Heart left ventricle (tissue), 16 donors: ENCODE results near the gene TMTC2. TPM values are rescaled to one million over a fixed set of nuclear protein-coding genes. Genes with fewer than 3 reads are reported as not detected.
A peak's percentile ranks its signal among the peaks of the same experiment; 100 is the strongest.

ENCODE experiments used
- ATAC-seq, 4 donors: fragments of 200-7000 bp; cut with Tn5 transposase; one replicate each; pipeline ENCODE4 v1.9.1; 2020 to 2022; ENCODE audit warnings: moderate library complexity in 4 of 4, mild to moderate bottlenecking in 3 of 4, moderate number of reproducible peaks in 1 of 4
- DNase-seq, 5 donors: peaks; one replicate each; pipeline ENCODE4 v3.0.0-alpha.2; 2020
- H3K27ac ChIP-seq, 12 donors: fragments of 200-600 bp; sonication (generic) in 4 of 12; one replicate each; pipeline versions ENCODE4 v1.5.0 to v1.8.0; 2016 to 2022; ENCODE audit warnings: mild to moderate bottlenecking in 2 of 12
- H3K27me3 ChIP-seq, 9 donors: fragments of 200-600 bp; sonication (generic) in 2 of 9; one replicate each; pipeline versions ENCODE4 v1.5.1 to v1.8.0; 2016 to 2022; ENCODE audit warnings: mild to moderate bottlenecking in 3 of 9
- H3K36me3 ChIP-seq, 9 donors: fragments of 200-600 bp; sonication (generic) in 2 of 9; one replicate each; pipeline versions ENCODE4 v1.5.0 to v1.8.0; 2018 to 2022; ENCODE audit warnings: mild to moderate bottlenecking in 2 of 9
- H3K4me1 ChIP-seq, 12 donors: fragments of 200-600 bp; sonication (generic) in 4 of 12; one replicate each; pipeline versions ENCODE4 v1.5.0 to v1.8.0; 2016 to 2022; ENCODE audit warnings: mild to moderate bottlenecking in 3 of 12
- H3K4me3 ChIP-seq, 12 donors: fragments of 200-600 bp; sonication (generic) in 4 of 12; one replicate each; pipeline versions ENCODE4 v1.5.0 to v1.8.0; 2017 to 2022; ENCODE audit warnings: mild to moderate bottlenecking in 9 of 12, moderate library complexity in 4 of 12
- H3K9me3 ChIP-seq, 12 donors: fragments of 200-600 bp; sonication (generic) in 4 of 12; one replicate each; pipeline versions ENCODE4 v1.5.0 to v1.8.0; 2016 to 2022; ENCODE audit warnings: mild to moderate bottlenecking in 1 of 12
- POLR2A ChIP-seq, 2 donors: fragments of 450-650 bp; IDR thresholded peaks; one replicate each; pipeline ENCODE4 v1.6.1; 2017; ENCODE audit warnings: antibody characterized with exemption in 2 of 2, mild to moderate bottlenecking in 2 of 2, moderate library complexity in 2 of 2
- WGBS, 4 donors: extraction: QIAGEN DNeasy Blood & Tissue Kit in 2 of 4; methylation state at CpG; one replicate each; pipeline versions ENCODE4 v1.1.5 to v1.1.7; 2013 to 2018; 5-methylcytosine and 5-hydroxymethylcytosine counted together
- intact Hi-C, 10 donors: fragments of 100-400 bp; cut with DNase I; formaldehyde crosslinking; loops; one replicate each; pipeline versions ENCODE4 v1.11.1 to v1.14.2; 2022
- polyA plus RNA-seq, 2 donors: library from polyadenylated mRNA; stranded (reverse); fragments of 200-250 nt; gene quantifications; one replicate each; pipeline ENCODE4 v1.2.3, GENCODE V29; 2013
- total RNA-seq, 9 donors: library from RNA; depleted of rRNA in 2 of 9; stranded (reverse); fragments of >200 nt in 2 of 9; fragmentation: NEBNext Ultra II Directional in 3 of 9; extraction: Animal tissue kit (Norgen Biotek cat#: 25700) in 3 of 9; gene quantifications; one replicate each; pipeline versions ENCODE4 v1.1.0 to v1.2.4, GENCODE V29; 2016 to 2023
- TF ChIP-seq, protein P1 (sequence below), 12 donors: fragments of 200-600 bp; sonication (generic) in 4 of 12; IDR thresholded peaks; one replicate each; pipeline versions ENCODE4 v1.5.0 to v1.8.0; 2018 to 2022; ENCODE audit warnings: antibody characterized with exemption in 12 of 12, mild to moderate bottlenecking in 5 of 12
- donor health status: ischemic (EF 13 %, LVEDD 7.1; RV severe dilation, severe dysfunction).
- donor health status: healthy with polysubstance abuse.
- donor health status: DM: no; HTN: yes; CAD: no.
- donor health status: DM: no; HTN: no; CAD: no.
- donor health status: ischemic (EF 25% LVEDD 6.9; RV normal size, moderate dysfunction).
- donor health status: ischemic (EF 25% LVEDD 5.7; RV mildly dilated, moderate dysfunction).
- donor health status: healthy.
- donor health status: DM: yes; HTN: yes; CAD: no.
- donor health status: ischemic (EF 35%, LVEDD 5.7; RV mildly dilated, moderate dysfunction).
- donor health status: nonischemic (EF 11% LVEDD 7.7; RV severe dilation, severe dysfunction).
- donor health status: DM: yes; HTN: yes; CAD: no.
- donor health status: PGD.
- donor health status: ischemic (EF 29% LVEDD 5.4; RV normal size, mild dysfunction).
- donor health status: nonischemic (EF 23%, LVEDD 6.1; RV moderate dilation, normal function).

The TMTC2 gene
- total and polyA plus RNA-seq, 11 donors: 1.1 to 5.7 (median 3.3) TPM

DNA sequence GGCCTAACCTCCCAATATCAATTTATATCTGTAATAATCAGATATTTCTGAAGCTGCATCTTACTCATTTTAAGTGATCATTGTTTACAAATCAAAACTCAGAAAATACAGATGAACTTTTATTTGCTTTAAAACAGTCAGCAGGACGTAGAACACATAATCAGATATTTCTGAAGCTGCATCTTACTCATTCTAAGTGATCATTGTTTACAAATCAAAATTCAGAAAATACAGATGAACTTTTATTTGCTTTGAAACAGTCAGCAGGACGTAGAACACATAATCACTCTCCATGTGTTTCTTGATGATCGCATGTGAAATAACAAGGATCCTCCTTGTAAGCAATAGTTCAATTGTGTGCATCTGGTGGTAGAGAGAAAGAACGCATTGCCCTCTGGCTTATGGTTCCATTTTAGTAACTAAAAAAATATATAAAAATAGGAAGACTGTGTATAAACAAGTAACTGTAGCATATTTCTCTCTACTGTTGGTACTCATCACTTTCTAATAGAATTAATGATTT is 15.0 kb upstream of the TMTC2 start:
- DNase-seq: no peak

DNA sequence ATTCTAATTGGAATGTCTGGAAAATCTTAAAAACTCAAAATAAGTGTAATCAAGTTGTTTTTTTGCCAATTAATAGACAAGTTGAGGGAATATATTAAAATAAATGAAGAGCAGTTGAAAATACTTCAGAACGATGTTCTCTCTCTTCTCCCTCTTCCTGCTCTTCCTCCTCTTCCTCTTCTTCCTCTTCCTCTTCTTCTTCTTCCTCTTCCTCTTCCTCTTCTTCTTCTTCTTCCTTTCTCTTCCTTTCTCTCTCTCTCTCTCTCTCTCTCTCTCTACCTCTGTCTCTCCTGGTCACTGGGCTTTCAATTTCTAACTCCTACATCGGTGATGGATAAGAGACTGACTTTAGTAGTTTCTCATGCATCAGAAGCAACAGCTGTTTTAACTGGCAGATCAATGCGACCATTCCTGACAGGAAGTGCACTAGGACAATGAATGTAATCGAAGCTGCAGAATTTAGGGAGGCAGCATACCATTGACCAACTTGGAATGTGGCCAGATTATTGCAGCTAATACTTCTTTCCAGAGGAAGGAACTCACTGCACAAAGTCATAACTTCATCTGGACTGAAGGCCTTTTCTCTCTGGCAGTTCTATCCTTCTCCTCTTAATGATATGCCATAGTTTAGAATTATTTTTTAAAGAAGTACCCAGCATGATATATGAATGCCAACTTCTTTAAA is 13.8 kb upstream of the TMTC2 start:
- H3K27me3 ChIP-seq: no peaks in the 10 kb centered on the region
- TF ChIP-seq POLR2A (IDR thresholded peaks at IDR 0.05): no peak
- TF ChIP-seq, protein P1, sequence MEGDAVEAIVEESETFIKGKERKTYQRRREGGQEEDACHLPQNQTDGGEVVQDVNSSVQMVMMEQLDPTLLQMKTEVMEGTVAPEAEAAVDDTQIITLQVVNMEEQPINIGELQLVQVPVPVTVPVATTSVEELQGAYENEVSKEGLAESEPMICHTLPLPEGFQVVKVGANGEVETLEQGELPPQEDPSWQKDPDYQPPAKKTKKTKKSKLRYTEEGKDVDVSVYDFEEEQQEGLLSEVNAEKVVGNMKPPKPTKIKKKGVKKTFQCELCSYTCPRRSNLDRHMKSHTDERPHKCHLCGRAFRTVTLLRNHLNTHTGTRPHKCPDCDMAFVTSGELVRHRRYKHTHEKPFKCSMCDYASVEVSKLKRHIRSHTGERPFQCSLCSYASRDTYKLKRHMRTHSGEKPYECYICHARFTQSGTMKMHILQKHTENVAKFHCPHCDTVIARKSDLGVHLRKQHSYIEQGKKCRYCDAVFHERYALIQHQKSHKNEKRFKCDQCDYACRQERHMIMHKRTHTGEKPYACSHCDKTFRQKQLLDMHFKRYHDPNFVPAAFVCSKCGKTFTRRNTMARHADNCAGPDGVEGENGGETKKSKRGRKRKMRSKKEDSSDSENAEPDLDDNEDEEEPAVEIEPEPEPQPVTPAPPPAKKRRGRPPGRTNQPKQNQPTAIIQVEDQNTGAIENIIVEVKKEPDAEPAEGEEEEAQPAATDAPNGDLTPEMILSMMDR (IDR thresholded peaks at IDR 0.05): no peak
- DNase-seq: no peak
- peak in 1 of 4 donors; percentile 20 for ATAC-seq
- H3K36me3 ChIP-seq: no peaks in the 10 kb centered on the region
- no peaks in the 10 kb centered on the region for H3K9me3 ChIP-seq
- 37 to 48% (median 37%) methylated on average over 4 of the region's 4 CpGs for WGBS, 4 donors
- no peak overlapping the region for H3K27ac ChIP-seq
- H3K4me1 ChIP-seq: peaks cover 0 to 7% (median 0%) of the 10 kb centered on the region in 12 donors
- no peak overlapping the region for H3K4me3 ChIP-seq
- intact Hi-C loops: no loop called here

More for the DNA sequence above, 15.0 kb upstream of the TMTC2 start:
- Histone ChIP-seq H3K4me1 (peaks cover 0 to 7% (median 0%) of the 10 kb centered on the region in 12 donors), H3K27me3 (no peaks in the 10 kb centered on the region), H3K4me3 (no peak overlapping the region), H3K36me3 (no peaks in the 10 kb centered on the region), H3K9me3 (no peaks in the 10 kb centered on the region), H3K27ac (no peak overlapping the region)
- intact Hi-C loops: no loop called here
- 85 to 95% (median 93%) methylated on average over 4 of the region's 4 CpGs for WGBS, 4 donors
- TF ChIP-seq, protein P1 (IDR thresholded peaks at IDR 0.05): no peak
- TF ChIP-seq POLR2A (IDR thresholded peaks at IDR 0.05): no peak
- no peak for ATAC-seq

DNA sequence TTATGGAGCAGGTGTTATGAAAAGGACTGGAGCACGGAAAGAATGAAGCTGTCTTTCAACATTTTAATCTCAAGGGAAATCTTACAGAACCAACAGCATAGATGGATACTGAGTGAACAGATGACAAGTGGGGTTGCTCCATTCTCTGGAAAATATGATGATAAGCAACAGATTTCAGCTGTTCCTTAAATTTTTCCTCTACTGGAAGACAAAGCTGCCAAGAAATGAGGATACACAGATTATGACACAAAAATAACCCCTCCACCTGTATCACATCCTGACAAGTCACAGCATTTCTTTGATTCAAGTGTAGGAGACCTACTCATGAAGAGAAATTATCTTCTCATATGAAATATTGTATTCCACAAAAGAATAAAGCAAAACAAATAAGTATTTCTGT is 13.0 kb upstream of the TMTC2 start:
- Histone ChIP-seq H3K4me1 (peaks cover 0 to 7% (median 0%) of the 10 kb centered on the region in 12 donors), H3K27ac (no peak overlapping the region), H3K27me3 (no peaks in the 10 kb centered on the region), H3K9me3 (no peaks in the 10 kb centered on the region), H3K36me3 (no peaks in the 10 kb centered on the region), H3K4me3 (no peak overlapping the region)
- intact Hi-C loops: no loop called here
- DNase-seq: no peak
- 69 to 86% (median 72%) methylated on average over 1 of the region's 1 CpG for WGBS, 4 donors
- TF ChIP-seq, protein P1 (IDR thresholded peaks at IDR 0.05): no peak
- TF ChIP-seq POLR2A (IDR thresholded peaks at IDR 0.05): no peak
- no peak for ATAC-seq

DNA sequence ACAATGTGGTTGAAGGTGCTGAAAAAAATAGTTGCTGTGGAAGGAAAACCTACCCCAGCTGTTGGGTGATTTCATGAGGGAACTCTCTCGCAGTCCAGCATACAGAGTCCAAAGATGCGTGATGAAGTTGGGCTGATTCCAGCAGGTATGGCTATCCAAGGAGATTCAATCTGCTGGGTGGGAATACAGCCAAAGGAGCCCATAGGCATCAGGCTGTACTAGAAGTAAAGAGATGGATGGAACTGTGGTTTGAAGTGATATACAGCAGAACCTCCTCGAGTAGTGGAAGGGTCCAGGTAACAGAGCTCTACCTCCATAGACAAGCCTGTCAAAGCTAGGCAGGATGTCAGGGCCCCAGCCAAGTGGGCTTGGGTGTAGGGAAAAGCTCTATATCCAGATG is 11.5 kb upstream of the TMTC2 start:
- ATAC-seq (no peak), DNase-seq (no peak)
- intact Hi-C loops: no loop called here
- Histone ChIP-seq H3K36me3 (no peaks in the 10 kb centered on the region), H3K9me3 (no peaks in the 10 kb centered on the region), H3K4me1 (peaks cover 0 to 7% (median 0%) of the 10 kb centered on the region in 12 donors), H3K27me3 (no peaks in the 10 kb centered on the region), H3K27ac (no peak overlapping the region), H3K4me3 (no peak overlapping the region)
- TF ChIP-seq, protein P1 (IDR thresholded peaks at IDR 0.05): no peak
- no peak for TF ChIP-seq POLR2A (IDR thresholded peaks at IDR 0.05)
- 87 to 92% (median 90%) methylated on average over 3 of the region's 3 CpGs for WGBS, 4 donors
